Peyer's patch (tissue), 4 donors: ENCODE data around the gene CHRNB2. TPM values are rescaled to one million over a fixed set of nuclear protein-coding genes. Genes with fewer than 3 reads are reported as not detected.

Experiments
- DNase-seq, 3 donors: peaks; one replicate each; pipeline ENCODE4 v3.0.0-alpha.2; 2017 to 2019
- H3K27ac ChIP-seq, 4 donors: fragments of 200-600 bp; sonication (generic); one replicate each; pipeline ENCODE4 v1.5.1; 2016 to 2019
- H3K27me3 ChIP-seq, 2 donors: fragments of 200-600 bp; sonication (generic); one replicate each; pipeline ENCODE4 v1.5.1; 2019
- H3K36me3 ChIP-seq, 3 donors: fragments of 200-600 bp; sonication (generic); one replicate each; pipeline ENCODE4 v1.5.1; 2016 to 2019
- H3K4me1 ChIP-seq, 4 donors: fragments of 200-600 bp; sonication (generic); one replicate each; pipeline ENCODE4 v1.5.1; 2016 to 2019
- H3K4me3 ChIP-seq, 4 donors: fragments of 200-600 bp; sonication (generic); 1 replicate in 3 of 4; 2 replicates in 1 of 4; pipeline ENCODE4 v1.5.1; 2016 to 2019; ENCODE audit warnings: mild to moderate bottlenecking in 1 of 4
- H3K9me3 ChIP-seq, 4 donors: fragments of 200-600 bp; sonication (generic); one replicate each; pipeline ENCODE4 v1.5.1; 2016 to 2019; ENCODE audit warnings: mild to moderate bottlenecking in 1 of 4
- POLR2A ChIP-seq, 2 donors: fragments of 450-650 bp; IDR thresholded peaks; one replicate each; pipeline ENCODE4 v1.5.1; 2017; ENCODE audit warnings: antibody characterized with exemption in 2 of 2, mild to moderate bottlenecking in 2 of 2, moderate library complexity in 2 of 2
- total RNA-seq, 4 donors: library from RNA; depleted of rRNA; stranded (reverse); fragments of >200 nt; gene quantifications; one replicate each; pipeline ENCODE4 v1.1.0, GENCODE V29; 2016
- TF ChIP-seq, protein P1 (sequence below), 6 experiments: fragments of 450-650 bp in 4 of 6; fragments of 200-600 bp in 2 of 6; sonication (generic) in 1 of 6; IDR thresholded peaks; one replicate each; pipeline ENCODE4 v1.5.1; 2017 to 2019; ENCODE audit warnings: antibody characterized with exemption in 6 of 6, mild to moderate bottlenecking in 3 of 6, moderate library complexity in 1 of 6

The CHRNB2 gene
- total RNA-seq, 4 donors from 2014 or later = 0.27 to 0.53 (median 0.47) TPM; not detected in 1

DNA sequence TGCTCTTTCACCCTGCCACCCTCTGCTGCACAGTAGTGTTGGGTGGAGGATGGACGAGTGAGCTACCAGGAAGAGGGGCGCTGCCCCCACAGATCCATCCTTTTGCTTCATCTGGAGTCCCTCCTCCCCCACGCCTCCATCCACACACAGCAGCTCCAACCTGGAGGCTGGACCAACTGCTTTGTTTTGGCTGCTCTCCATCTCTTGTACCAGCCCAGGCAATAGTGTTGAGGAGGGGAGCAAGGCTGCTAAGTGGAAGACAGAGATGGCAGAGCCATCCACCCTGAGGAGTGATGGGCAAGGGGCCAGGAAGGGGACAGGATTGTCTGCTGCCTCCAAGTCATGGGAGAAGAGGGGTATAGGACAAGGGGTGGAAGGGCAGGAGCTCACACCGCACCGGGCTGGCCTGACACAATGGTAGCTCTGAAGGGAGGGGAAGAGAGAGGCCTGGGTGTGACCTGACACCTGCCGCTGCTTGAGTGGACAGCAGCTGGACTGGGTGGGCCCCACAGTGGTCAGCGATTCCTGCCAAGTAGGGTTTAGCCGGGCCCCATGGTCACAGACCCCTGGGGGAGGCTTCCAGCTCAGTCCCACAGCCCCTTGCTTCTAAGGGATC lies 8.5 kb downstream of the CHRNB2 start:
- H3K4me1 ChIP-seq = peaks cover 0 to 3% (median 0%) of the 10 kb centered on the region in 4 donors
- H3K36me3 ChIP-seq = peaks cover 0 to 30% (median 0%) of the 10 kb centered on the region in 3 donors
- H3K27ac ChIP-seq = no peak overlapping the region
- TF ChIP-seq, protein P1, sequence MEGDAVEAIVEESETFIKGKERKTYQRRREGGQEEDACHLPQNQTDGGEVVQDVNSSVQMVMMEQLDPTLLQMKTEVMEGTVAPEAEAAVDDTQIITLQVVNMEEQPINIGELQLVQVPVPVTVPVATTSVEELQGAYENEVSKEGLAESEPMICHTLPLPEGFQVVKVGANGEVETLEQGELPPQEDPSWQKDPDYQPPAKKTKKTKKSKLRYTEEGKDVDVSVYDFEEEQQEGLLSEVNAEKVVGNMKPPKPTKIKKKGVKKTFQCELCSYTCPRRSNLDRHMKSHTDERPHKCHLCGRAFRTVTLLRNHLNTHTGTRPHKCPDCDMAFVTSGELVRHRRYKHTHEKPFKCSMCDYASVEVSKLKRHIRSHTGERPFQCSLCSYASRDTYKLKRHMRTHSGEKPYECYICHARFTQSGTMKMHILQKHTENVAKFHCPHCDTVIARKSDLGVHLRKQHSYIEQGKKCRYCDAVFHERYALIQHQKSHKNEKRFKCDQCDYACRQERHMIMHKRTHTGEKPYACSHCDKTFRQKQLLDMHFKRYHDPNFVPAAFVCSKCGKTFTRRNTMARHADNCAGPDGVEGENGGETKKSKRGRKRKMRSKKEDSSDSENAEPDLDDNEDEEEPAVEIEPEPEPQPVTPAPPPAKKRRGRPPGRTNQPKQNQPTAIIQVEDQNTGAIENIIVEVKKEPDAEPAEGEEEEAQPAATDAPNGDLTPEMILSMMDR (IDR thresholded peaks at IDR 0.05) = no peak
- no peak for TF ChIP-seq POLR2A (IDR thresholded peaks at IDR 0.05)
- H3K27me3 ChIP-seq = no peaks in the 10 kb centered on the region
- DNase-seq = no peak
- no peaks in the 10 kb centered on the region for H3K9me3 ChIP-seq
- H3K4me3 ChIP-seq = no peak overlapping the region

DNA sequence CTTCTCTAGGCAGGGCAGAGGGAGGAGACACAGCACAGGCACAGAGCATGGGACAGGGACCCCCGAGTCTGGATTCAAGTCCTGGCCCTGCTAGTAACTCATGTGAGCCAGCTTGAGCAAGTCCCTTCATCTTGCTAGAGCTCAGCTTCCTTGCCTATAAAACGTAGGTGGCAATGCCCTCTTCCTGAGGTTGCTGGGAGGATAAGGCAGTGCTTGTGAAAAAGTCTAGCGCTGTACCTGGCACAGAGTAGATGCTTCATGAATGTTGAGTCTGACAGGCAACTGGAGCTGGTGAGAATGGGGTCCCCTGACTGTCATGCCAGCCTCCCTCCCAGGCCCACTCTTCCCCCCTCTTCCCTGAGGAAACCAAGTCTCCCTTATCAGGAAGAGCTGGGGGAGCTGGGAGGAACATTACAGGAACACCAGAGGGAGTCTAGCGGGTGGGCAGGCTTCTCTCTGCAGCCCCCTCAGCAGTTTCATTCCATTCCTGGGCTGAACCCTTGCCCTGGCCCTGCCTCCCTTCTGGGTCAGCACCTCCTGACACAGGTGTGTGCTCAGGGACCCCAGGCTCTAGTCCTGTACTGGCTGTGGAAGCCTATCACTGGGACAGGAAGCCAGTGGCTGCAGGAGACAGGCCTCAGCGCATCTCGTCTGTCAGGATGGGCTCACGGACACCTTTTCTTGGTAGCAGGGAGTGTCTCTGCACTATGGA lies 9.9 kb downstream of the CHRNB2 start:
- Histone ChIP-seq H3K4me3 (no peak overlapping the region), H3K9me3 (no peaks in the 10 kb centered on the region), H3K27ac (peak overlapping the region in 1 of 4 donors; percentile 31), H3K27me3 (no peaks in the 10 kb centered on the region), H3K4me1 (peaks cover 0 to 3% (median 0%) of the 10 kb centered on the region in 4 donors), H3K36me3 (peaks cover 0 to 43% (median 0%) of the 10 kb centered on the region in 3 donors)
- TF ChIP-seq, protein P1 (IDR thresholded peaks at IDR 0.05) = no peak
- TF ChIP-seq POLR2A (IDR thresholded peaks at IDR 0.05) = no peak
- DNase-seq = no peak

DNA sequence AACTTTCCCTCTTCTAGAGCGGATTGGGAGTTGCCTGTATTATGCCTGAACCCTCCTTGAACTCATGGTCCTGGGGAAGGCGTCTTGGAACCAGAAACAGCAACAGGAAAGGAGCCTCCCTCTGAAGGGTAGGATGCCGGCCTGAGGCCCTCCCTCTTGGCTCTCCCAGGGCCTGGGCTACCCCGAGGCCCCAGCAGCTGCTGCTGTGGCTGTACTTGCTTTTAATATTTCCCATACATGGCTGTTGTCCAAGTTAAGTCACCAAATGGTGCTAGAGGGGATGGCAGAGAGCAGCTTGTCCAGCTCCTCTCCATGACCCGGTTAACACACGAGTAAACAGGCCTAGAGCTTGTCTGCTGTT lies 10.5 kb downstream of the CHRNB2 start:
- Histone ChIP-seq H3K9me3 (no peaks in the 10 kb centered on the region), H3K36me3 (peaks cover 0 to 48% (median 2%) of the 10 kb centered on the region in 3 donors), H3K27ac (peak overlapping the region in 1 of 4 donors; percentile 13), H3K4me1 (peaks cover 0 to 3% (median 0%) of the 10 kb centered on the region in 4 donors), H3K27me3 (no peaks in the 10 kb centered on the region), H3K4me3 (no peak overlapping the region)
- TF ChIP-seq POLR2A (IDR thresholded peaks at IDR 0.05) = no peak
- TF ChIP-seq, protein P1 (IDR thresholded peaks at IDR 0.05) = no peak
- no peak for DNase-seq

DNA sequence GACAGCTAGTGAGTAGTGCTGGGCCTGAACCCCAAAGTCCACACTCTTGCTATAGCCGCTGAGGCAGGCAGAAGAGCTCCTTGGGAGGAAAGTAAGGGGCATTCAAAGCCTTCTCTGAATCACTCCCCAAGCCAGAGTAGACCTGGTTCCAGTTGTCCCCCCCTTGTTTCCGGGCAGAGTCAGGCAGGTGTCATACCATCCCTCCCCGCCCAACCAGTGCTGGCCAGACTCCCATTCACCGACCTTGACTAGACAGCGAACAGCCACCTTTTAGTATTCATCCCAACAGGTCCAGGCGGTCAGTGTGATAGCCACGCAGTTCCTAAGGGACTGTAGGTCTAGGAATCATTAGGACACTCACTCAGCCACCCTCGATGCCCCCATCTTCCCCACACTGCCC lies 11.8 kb downstream of the CHRNB2 start:
- H3K4me1 ChIP-seq = peaks cover 0 to 3% (median 0%) of the 10 kb centered on the region in 4 donors
- H3K4me3 ChIP-seq = no peak overlapping the region
- no peak for DNase-seq
- no peak for TF ChIP-seq POLR2A (IDR thresholded peaks at IDR 0.05)
- TF ChIP-seq, protein P1 (IDR thresholded peaks at IDR 0.05) = no peak
- H3K36me3 ChIP-seq = peaks cover 0 to 62% (median 3%) of the 10 kb centered on the region in 3 donors
- no peak overlapping the region for H3K27ac ChIP-seq
- H3K9me3 ChIP-seq = no peaks in the 10 kb centered on the region
- H3K27me3 ChIP-seq = no peaks in the 10 kb centered on the region

DNA sequence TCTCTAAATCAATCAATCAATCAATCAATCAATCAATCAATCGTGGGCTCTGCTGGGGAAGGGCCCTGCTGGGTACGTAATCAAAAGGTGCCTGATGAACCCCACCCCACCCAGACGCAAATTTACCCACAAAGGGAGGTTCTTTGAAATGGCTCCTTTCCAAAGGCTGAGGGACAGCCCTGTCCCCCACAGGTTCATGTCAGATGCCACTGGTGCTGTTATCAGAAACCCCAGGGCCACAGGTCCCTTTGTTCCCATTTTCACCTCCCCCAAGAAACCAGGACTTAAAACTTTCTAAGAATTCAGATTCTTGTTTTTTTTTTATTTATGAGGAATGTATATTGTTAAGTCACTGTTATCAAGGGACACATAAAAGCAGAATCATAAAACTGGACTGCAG lies 14.2 kb downstream of the CHRNB2 start:
- peaks cover 0 to 3% (median 0%) of the 10 kb centered on the region in 4 donors for H3K4me1 ChIP-seq
- no peaks in the 10 kb centered on the region for H3K9me3 ChIP-seq
- no peak overlapping the region for H3K27ac ChIP-seq
- TF ChIP-seq, protein P1 (IDR thresholded peaks at IDR 0.05) = no peak
- TF ChIP-seq POLR2A (IDR thresholded peaks at IDR 0.05) = no peak
- H3K27me3 ChIP-seq = no peaks in the 10 kb centered on the region
- DNase-seq = no peak
- H3K36me3 ChIP-seq = peaks cover 0 to 86% (median 3%) of the 10 kb centered on the region in 3 donors
- H3K4me3 ChIP-seq = no peak overlapping the region
